Measurements from ENCODE around the gene EBF3. TPM values are rescaled to one million over a fixed set of nuclear protein-coding genes. Genes with fewer than 3 reads are reported as not detected.

EBF3 gene
- total and polyA plus RNA-seq, 3 donors from 2014 or later, result 4.0 to 7.6 (median 6.0) TPM

- Histone ChIP-seq H3K9me3 (no peaks in the 10 kb centered on the region), H3K27ac (no peak overlapping the region), H3K4me1 (no peaks in the 10 kb centered on the region), H3K27me3 (no peaks in the 10 kb centered on the region), H3K4me3 (no peak overlapping the region), H3K36me3 (ENCODE audit: low read depth, missing control alignments) (no peaks in the 10 kb centered on the region)
- no peak for DNase-seq
- TF ChIP-seq POLR2A (IDR thresholded peaks at IDR 0.05), result no peak
- TF ChIP-seq CTCF (IDR thresholded peaks at IDR 0.05), result no peak
- WGBS, 2 donors, result 57 to 85% methylated on average over 1 to 3 of the region's 3 CpGs
- intact Hi-C loops (cut with DNase I; ENCODE audit: low total_unique reads), result no loop called here
These were observed 55.0 kb downstream of the EBF3 start for GRCh38 chr10:129909080-129909479.

GRCh38 chr10:129908406-129908805, 55.7 kb downstream of the EBF3 start:
- Histone ChIP-seq H3K36me3 (ENCODE audit: low read depth, missing control alignments) (no peaks in the 10 kb centered on the region), H3K27ac (no peak overlapping the region), H3K9me3 (no peaks in the 10 kb centered on the region), H3K27me3 (no peaks in the 10 kb centered on the region), H3K4me3 (no peak overlapping the region), H3K4me1 (no peaks in the 10 kb centered on the region)
- no peak for DNase-seq
- TF ChIP-seq CTCF (IDR thresholded peaks at IDR 0.05) (no peak), POLR2A (IDR thresholded peaks at IDR 0.05) (no peak)
- WGBS, 2 donors, result 85 to 93% methylated on average over 15 of the region's 15 CpGs
- intact Hi-C loops (cut with DNase I; ENCODE audit: low total_unique reads), result no loop called here

- WGBS, 2 donors, result 84 to 89% methylated on average over 12 of the region's 12 CpGs
- no peak for TF ChIP-seq POLR2A (IDR thresholded peaks at IDR 0.05)
- no peak for TF ChIP-seq CTCF (IDR thresholded peaks at IDR 0.05)
- H3K27me3 ChIP-seq, result no peaks in the 10 kb centered on the region
These were observed 58.5 kb downstream of the EBF3 start for GRCh38 chr10:129905553-129905952.

GRCh38 chr10:129904323-129904722, 59.8 kb downstream of the EBF3 start:
- WGBS, 2 donors, result 88 to 91% methylated on average over 2 of the region's 2 CpGs

More at GRCh38 chr10:129905553-129905952, 58.5 kb downstream of the EBF3 start:
- no peaks in the 10 kb centered on the region for H3K4me1 ChIP-seq
- no peak for DNase-seq
- no peak overlapping the region for H3K27ac ChIP-seq
- no peak overlapping the region for H3K4me3 ChIP-seq
- intact Hi-C loops (cut with DNase I; ENCODE audit: low total_unique reads), result no loop called here
- no peaks in the 10 kb centered on the region for H3K9me3 ChIP-seq
- H3K36me3 ChIP-seq (ENCODE audit: low read depth, missing control alignments), result no peaks in the 10 kb centered on the region

More at GRCh38 chr10:129904323-129904722, 59.8 kb downstream of the EBF3 start:
- no peaks in the 10 kb centered on the region for H3K4me1 ChIP-seq
- H3K27me3 ChIP-seq, result no peaks in the 10 kb centered on the region
- no peak overlapping the region for H3K4me3 ChIP-seq
- intact Hi-C loops (cut with DNase I; ENCODE audit: low total_unique reads), result no loop called here
- H3K9me3 ChIP-seq, result no peaks in the 10 kb centered on the region
- H3K36me3 ChIP-seq (ENCODE audit: low read depth, missing control alignments), result no peaks in the 10 kb centered on the region
- no peak for DNase-seq
- H3K27ac ChIP-seq, result no peak overlapping the region
- no peak for TF ChIP-seq CTCF (IDR thresholded peaks at IDR 0.05)
- TF ChIP-seq POLR2A (IDR thresholded peaks at IDR 0.05), result no peak
